ENCODE results near the gene GNRH2.
A peak's percentile ranks its signal among the peaks of the same experiment; 100 is the strongest.

Gene GNRH2

DNA sequence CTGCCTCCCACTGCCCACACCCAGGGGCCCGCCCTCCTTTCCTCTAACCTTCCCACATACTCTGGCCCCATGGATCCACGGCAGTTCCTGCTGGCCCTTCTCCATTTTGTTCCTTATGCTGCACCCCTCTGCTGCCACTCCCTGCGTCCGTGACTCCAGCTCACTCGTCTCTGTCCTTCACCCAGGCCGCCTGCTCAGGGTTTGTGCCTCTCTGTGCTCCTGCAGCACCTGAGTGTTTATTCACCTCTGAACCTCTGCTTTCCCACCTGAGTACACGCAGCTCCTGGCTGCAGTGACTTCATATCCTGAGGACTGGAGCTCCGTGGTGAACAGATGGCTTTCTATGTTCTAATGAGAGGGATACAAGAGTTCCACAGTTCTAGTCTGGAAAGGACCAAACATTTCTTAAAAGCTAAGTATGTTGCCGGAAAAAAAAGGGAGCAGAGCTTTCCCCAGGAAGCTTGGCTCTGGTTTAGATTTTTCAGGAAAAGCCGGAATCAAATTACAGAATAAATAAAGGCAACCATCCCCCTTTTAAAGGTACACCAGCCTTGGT, 1.5 kb upstream of the GNRH2 start:
- no peak overlapping the region for H3K4me3 ChIP-seq (ENCODE audit: low read depth, low read length)
- no peak for DNase-seq (ENCODE audit: low read depth)
- TF ChIP-seq CTCF (IDR thresholded peaks at IDR 0.05; ENCODE audit: insufficient read depth, low read depth, low read length, missing control alignments), result no peak

DNA sequence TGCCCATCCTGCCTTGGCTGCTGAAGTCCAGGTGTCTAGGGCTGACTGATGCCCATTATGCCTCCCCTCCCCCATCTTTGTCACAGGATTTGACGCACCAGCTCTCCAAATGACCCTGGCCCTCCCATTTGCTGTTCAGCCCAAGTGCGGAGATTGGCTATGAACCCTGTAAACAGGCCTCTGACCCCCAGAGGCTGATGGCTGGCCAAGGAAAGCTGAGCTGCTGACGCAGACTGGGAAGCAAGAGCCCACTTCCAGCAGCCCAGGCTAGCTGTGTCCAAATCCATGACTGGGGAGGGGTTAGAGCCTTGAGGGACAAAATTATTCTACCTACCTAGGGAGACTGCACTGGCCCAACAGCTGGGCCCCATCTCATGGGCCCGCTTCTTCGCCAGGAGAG, 797 bp upstream of the GNRH2 start:
- no peak for DNase-seq (ENCODE audit: low read depth)
- no peak overlapping the region for H3K4me3 ChIP-seq (ENCODE audit: low read depth, low read length)
- TF ChIP-seq CTCF (IDR thresholded peaks at IDR 0.05; ENCODE audit: insufficient read depth, low read depth, low read length, missing control alignments), result no peak

- no peak overlapping the region for H3K4me3 ChIP-seq (ENCODE audit: low read depth, low read length)
- no peak for DNase-seq (ENCODE audit: low read depth)
- TF ChIP-seq CTCF (IDR thresholded peaks at IDR 0.05; ENCODE audit: insufficient read depth, low read depth, low read length, missing control alignments), result no peak
Observed at GRCh38 chr20:3044336-3044965, 1.0 kb downstream of the GNRH2 start.

- DNase-seq (ENCODE audit: low read depth), result peak; percentile 87
- no peak for TF ChIP-seq CTCF (IDR thresholded peaks at IDR 0.05; ENCODE audit: insufficient read depth, low read depth, low read length, missing control alignments)
- peak overlapping the region; percentile 84 for H3K4me3 ChIP-seq (ENCODE audit: low read depth, low read length)
Observed at GRCh38 chr20:3045042-3045815, 1.8 kb downstream of the GNRH2 start.

DNA sequence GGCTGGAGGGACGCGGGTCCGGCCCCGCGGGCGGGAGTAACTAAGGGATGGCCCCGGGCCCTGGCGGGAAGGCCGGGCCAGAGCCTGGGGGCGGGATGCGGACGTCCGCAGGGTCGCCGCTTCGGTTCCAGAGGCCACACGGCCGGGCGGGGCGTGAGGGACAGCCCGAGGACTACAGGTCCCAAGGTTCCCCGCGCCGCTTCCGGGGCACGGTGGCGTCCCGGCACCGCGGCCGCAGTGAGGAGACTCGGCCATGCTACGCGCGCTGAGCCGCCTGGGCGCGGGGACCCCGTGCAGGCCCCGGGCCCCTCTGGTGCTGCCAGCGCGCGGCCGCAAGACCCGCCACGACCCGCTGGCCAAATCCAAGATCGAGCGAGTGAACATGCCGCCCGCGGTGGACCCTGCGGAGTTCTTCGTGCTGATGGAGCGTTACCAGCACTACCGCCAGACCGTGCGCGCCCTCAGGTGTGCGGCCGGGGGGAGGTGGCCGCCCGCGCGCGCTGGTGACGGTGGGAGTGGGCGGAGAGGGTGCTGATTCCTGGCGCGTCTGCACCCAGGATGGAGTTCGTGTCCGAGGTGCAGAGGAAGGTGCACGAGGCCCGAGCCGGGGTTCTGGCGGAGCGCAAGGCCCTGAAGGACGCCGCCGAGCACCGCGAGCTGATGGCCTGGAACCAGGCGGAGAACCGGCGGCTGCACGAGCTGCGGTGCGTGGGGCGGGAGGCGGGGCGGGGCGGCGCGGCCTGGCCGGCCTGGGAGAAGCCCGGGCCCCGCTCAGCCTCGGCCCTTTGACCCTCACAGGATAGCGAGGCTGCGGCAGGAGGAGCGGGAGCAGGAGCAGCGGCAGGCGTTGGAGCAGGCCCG, 2.6 kb downstream of the GNRH2 start, which contains the start of gene MRPS26:
TSS of gene MRPS26 (plus strand) at position 237 of the 861 bp plus-strand sequence. CDS start at position 254, 17 bp downstream.
- peak; percentile 94 for DNase-seq (ENCODE audit: low read depth)
- TF ChIP-seq CTCF (IDR thresholded peaks at IDR 0.05; ENCODE audit: insufficient read depth, low read depth, low read length, missing control alignments), result no peak
- H3K4me3 ChIP-seq (ENCODE audit: low read depth, low read length), result peak within 1 kb of the TSS; percentile 84

GRCh38 chr20:3046677-3047462, 3.4 kb downstream of the GNRH2 start:
- peak; percentile 42 for DNase-seq (ENCODE audit: low read depth)
- no peak for TF ChIP-seq CTCF (IDR thresholded peaks at IDR 0.05; ENCODE audit: insufficient read depth, low read depth, low read length, missing control alignments)

More at GRCh38 chr20:3046677-3047462, 3.4 kb downstream of the GNRH2 start:
- peak overlapping the region; percentile 84 for H3K4me3 ChIP-seq (ENCODE audit: low read depth, low read length)

Measured in GM12865 (cell line).